Mesendoderm (in vitro differentiated cells): ENCODE measurements around the gene DCTN2.

Experiments
- DNase-seq: peaks from one replicate; pipeline ENCODE4 v3.0.0; 2013
- H2AK5ac ChIP-seq: 2 replicates; pipeline ENCODE4 v1.6.1; 2013; ENCODE audit warnings: low read length, inconsistent platforms
- H2BK120ac ChIP-seq: 2 replicates; pipeline ENCODE4 v1.6.1; 2013; ENCODE audit warnings: low read depth, mild to moderate bottlenecking, low read length, moderate library complexity, mixed read lengths
- H2BK15ac ChIP-seq: replicated peaks from 2 replicates; pipeline ENCODE4 v1.6.1; 2013; ENCODE audit warnings: low read depth, mild to moderate bottlenecking, moderate library complexity
- H2BK5ac ChIP-seq: 2 replicates; pipeline ENCODE4 v1.6.1; 2013; ENCODE audit warnings: low read length, inconsistent platforms
- H3K18ac ChIP-seq: 2 replicates; pipeline ENCODE4 v1.6.1; 2013; ENCODE audit warnings: mild to moderate bottlenecking, low read length, mixed read lengths
- H3K23ac ChIP-seq: one replicate; pipeline ENCODE4 v1.6.1; 2013; ENCODE audit warnings: low read length
- H3K27ac ChIP-seq: 2 replicates; pipeline ENCODE4 v1.5.1; 2013; ENCODE audit warnings: low read depth, mild to moderate bottlenecking, inconsistent platforms, low read length, moderate library complexity
- H3K27me3 ChIP-seq: 2 replicates; pipeline ENCODE4 v1.6.1; 2013; ENCODE audit warnings: low read length, control low read depth, mild to moderate bottlenecking, inconsistent platforms; ENCODE audit not compliant: insufficient read depth, poor library complexity
- H3K36me3 ChIP-seq: 2 replicates; pipeline ENCODE4 v1.6.1; 2013; ENCODE audit warnings: low read length, inconsistent platforms; ENCODE audit not compliant: control insufficient read depth, insufficient read depth
- H3K4ac ChIP-seq: one replicate; pipeline ENCODE4 v1.6.1; 2013; ENCODE audit warnings: low read depth, mild to moderate bottlenecking, low read length, moderate library complexity
- H3K4me1 ChIP-seq: 2 replicates; pipeline ENCODE4 v1.6.1; 2013; ENCODE audit warnings: low read depth, low read length, inconsistent platforms; ENCODE audit not compliant: control insufficient read depth
- H3K4me2 ChIP-seq: 2 replicates; pipeline ENCODE4 v1.6.1; 2013; ENCODE audit warnings: low read length
- H3K4me3 ChIP-seq: 2 replicates; pipeline ENCODE4 v1.5.1; 2013; ENCODE audit warnings: mild to moderate bottlenecking, low read length
- H3K56ac ChIP-seq: one replicate; pipeline ENCODE4 v1.6.1; 2013; ENCODE audit warnings: low read length
- H3K79me1 ChIP-seq: 2 replicates; pipeline ENCODE4 v1.6.1; 2013; ENCODE audit warnings: low read length, inconsistent platforms
- H3K79me2 ChIP-seq: 2 replicates; pipeline ENCODE4 v1.6.1; 2013; ENCODE audit warnings: mild to moderate bottlenecking, low read length; ENCODE audit not compliant: control insufficient read depth, insufficient read depth
- H3K9ac ChIP-seq: 2 replicates; pipeline ENCODE4 v1.6.1; 2013; ENCODE audit warnings: low read length, inconsistent platforms
- H4K5ac ChIP-seq: one replicate; pipeline ENCODE4 v1.6.1; 2013; ENCODE audit warnings: low read length
- H4K8ac ChIP-seq: one replicate; pipeline ENCODE4 v1.6.1; 2013; ENCODE audit warnings: low read depth, mild to moderate bottlenecking, control low read depth, low read length, moderate library complexity
- WGBS: extraction: QIAGEN DNeasy Blood & Tissue Kit; methylation state at CpG from one replicate; pipeline ENCODE4 v1.1.7; 2013; ENCODE audit warnings: low lambda C conversion rate, missing lambda C conversion rate; ENCODE audit not compliant: insufficient coverage; ENCODE audit errors: extremely low coverage; 5-methylcytosine and 5-hydroxymethylcytosine counted together

The DCTN2 gene

GRCh38 chr12:57528176-57528575 lies 18.8 kb downstream of the DCTN2 start:
- H3K4me3 ChIP-seq, result no peak overlapping the region
- H4K8ac ChIP-seq, result no peak overlapping the region
- H2BK15ac ChIP-seq, result no peak overlapping the region
- H3K18ac ChIP-seq, result no peak overlapping the region
- no peak overlapping the region for H2AK5ac ChIP-seq
- no peak overlapping the region for H2BK5ac ChIP-seq
- no peaks in the 10 kb centered on the region for H3K27me3 ChIP-seq
- H3K27ac ChIP-seq, result no peak overlapping the region
- no peak overlapping the region for H3K23ac ChIP-seq
- H3K9ac ChIP-seq, result no peak overlapping the region
- no peak overlapping the region for H2BK120ac ChIP-seq
- no peak overlapping the region for H4K5ac ChIP-seq
- H3K4ac ChIP-seq, result no peak overlapping the region
- no peak for DNase-seq
- WGBS, result no CpG with 5 or more reads among the region's 12 CpGs
- H3K36me3 ChIP-seq, result peaks cover 5% of the 10 kb centered on the region
- no peaks in the 10 kb centered on the region for H3K79me2 ChIP-seq
- no peak overlapping the region for H3K4me2 ChIP-seq
- H3K56ac ChIP-seq, result no peak overlapping the region
- H3K79me1 ChIP-seq, result peaks cover 5% of the 10 kb centered on the region
- H3K4me1 ChIP-seq, result peaks cover 2% of the 10 kb centered on the region

DNA sequence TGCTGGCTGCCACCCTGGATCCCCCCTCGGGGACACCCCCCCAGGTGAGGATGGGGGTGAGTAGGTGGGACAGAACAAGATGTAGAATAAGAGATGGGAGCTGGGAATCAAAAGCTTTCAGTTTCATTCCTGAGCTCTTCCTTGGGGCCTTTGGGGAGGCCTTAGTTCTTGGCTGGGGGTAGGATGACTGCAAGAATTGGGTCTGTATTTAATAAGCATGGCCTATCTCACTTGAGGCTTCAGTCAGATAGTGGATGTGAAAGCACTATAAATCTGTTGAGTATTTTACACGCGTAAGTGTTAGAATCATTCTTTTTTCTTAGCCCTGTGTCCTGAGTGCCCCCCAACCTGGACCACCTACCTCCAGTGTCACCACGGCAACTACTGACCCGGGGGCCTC lies 19.8 kb downstream of the DCTN2 start:
- Histone ChIP-seq H3K9ac (no peak overlapping the region), H3K4me2 (no peak overlapping the region), H3K18ac (no peak overlapping the region), H3K27me3 (no peaks in the 10 kb centered on the region), H2AK5ac (no peak overlapping the region), H3K27ac (no peak overlapping the region), H4K8ac (no peak overlapping the region), H2BK15ac (no peak overlapping the region), H3K23ac (no peak overlapping the region), H3K4ac (no peak overlapping the region), H3K79me2 (no peaks in the 10 kb centered on the region), H4K5ac (no peak overlapping the region), H3K4me1 (peaks cover 2% of the 10 kb centered on the region), H2BK5ac (no peak overlapping the region), H3K4me3 (no peak overlapping the region), H2BK120ac (no peak overlapping the region), H3K56ac (no peak overlapping the region), H3K79me1 (peaks cover 5% of the 10 kb centered on the region), H3K36me3 (peaks cover 3% of the 10 kb centered on the region)
- WGBS, result no CpG with 5 or more reads among the region's 5 CpGs
- DNase-seq, result no peak

- H2BK5ac ChIP-seq, result no peak overlapping the region
- no peak for DNase-seq
- H3K18ac ChIP-seq, result no peak overlapping the region
- H3K27me3 ChIP-seq, result no peaks in the 10 kb centered on the region
- H3K9ac ChIP-seq, result no peak overlapping the region
- H2AK5ac ChIP-seq, result no peak overlapping the region
- H3K23ac ChIP-seq, result no peak overlapping the region
- no peak overlapping the region for H3K56ac ChIP-seq
- H3K4me2 ChIP-seq, result no peak overlapping the region
- H3K79me1 ChIP-seq, result peaks cover 5% of the 10 kb centered on the region
- H3K36me3 ChIP-seq, result peaks cover 3% of the 10 kb centered on the region
- no peaks in the 10 kb centered on the region for H3K79me2 ChIP-seq
- no peak overlapping the region for H3K27ac ChIP-seq
- no CpG with 5 or more reads among the region's 4 CpGs for WGBS
- no peak overlapping the region for H2BK15ac ChIP-seq
- H3K4me1 ChIP-seq, result peaks cover 4% of the 10 kb centered on the region
- H4K8ac ChIP-seq, result no peak overlapping the region
- no peak overlapping the region for H3K4me3 ChIP-seq
- no peak overlapping the region for H2BK120ac ChIP-seq
- no peak overlapping the region for H3K4ac ChIP-seq
- no peak overlapping the region for H4K5ac ChIP-seq
Measured at GRCh38 chr12:57526477-57527126, 20.4 kb downstream of the DCTN2 start.

GRCh38 chr12:57525615-57526383 lies 21.2 kb downstream of the DCTN2 start:
- no peaks in the 10 kb centered on the region for H3K79me2 ChIP-seq

GRCh38 chr12:57524814-57525614 lies 22.0 kb downstream of the DCTN2 start:
- Histone ChIP-seq H2BK5ac (no peak overlapping the region), H2BK15ac (no peak overlapping the region), H3K36me3 (no peaks in the 10 kb centered on the region), H3K56ac (no peak overlapping the region), H3K79me2 (no peaks in the 10 kb centered on the region), H3K9ac (no peak overlapping the region), H3K4me2 (no peak overlapping the region), H3K23ac (no peak overlapping the region), H4K5ac (no peak overlapping the region), H4K8ac (no peak overlapping the region), H3K27me3 (no peaks in the 10 kb centered on the region), H3K79me1 (peaks cover 5% of the 10 kb centered on the region), H2AK5ac (no peak overlapping the region), H3K4me1 (peaks cover 7% of the 10 kb centered on the region), H3K18ac (no peak overlapping the region), H2BK120ac (no peak overlapping the region), H3K27ac (no peak overlapping the region), H3K4ac (no peak overlapping the region), H3K4me3 (no peak overlapping the region)
- no peak for DNase-seq
- WGBS, result no CpG with 5 or more reads among the region's 11 CpGs

More at GRCh38 chr12:57525615-57526383, 21.2 kb downstream of the DCTN2 start:
- H3K9ac ChIP-seq, result no peak overlapping the region
- H3K4me1 ChIP-seq, result peaks cover 7% of the 10 kb centered on the region
- H3K27ac ChIP-seq, result no peak overlapping the region
- H2BK120ac ChIP-seq, result no peak overlapping the region
- H3K79me1 ChIP-seq, result peaks cover 5% of the 10 kb centered on the region
- no peak overlapping the region for H2BK15ac ChIP-seq
- no peak overlapping the region for H3K56ac ChIP-seq
- H3K36me3 ChIP-seq, result peaks cover 3% of the 10 kb centered on the region
- no peak overlapping the region for H3K4me2 ChIP-seq
- no CpG with 5 or more reads among the region's 16 CpGs for WGBS
- H3K4ac ChIP-seq, result no peak overlapping the region
- H3K27me3 ChIP-seq, result no peaks in the 10 kb centered on the region
- no peak overlapping the region for H3K4me3 ChIP-seq
- DNase-seq, result no peak
- H4K8ac ChIP-seq, result no peak overlapping the region
- H4K5ac ChIP-seq, result no peak overlapping the region
- no peak overlapping the region for H2BK5ac ChIP-seq
- H3K18ac ChIP-seq, result no peak overlapping the region
- no peak overlapping the region for H3K23ac ChIP-seq
- no peak overlapping the region for H2AK5ac ChIP-seq
